Measurements from ENCODE around the gene DLL3.

DLL3 gene

DNA sequence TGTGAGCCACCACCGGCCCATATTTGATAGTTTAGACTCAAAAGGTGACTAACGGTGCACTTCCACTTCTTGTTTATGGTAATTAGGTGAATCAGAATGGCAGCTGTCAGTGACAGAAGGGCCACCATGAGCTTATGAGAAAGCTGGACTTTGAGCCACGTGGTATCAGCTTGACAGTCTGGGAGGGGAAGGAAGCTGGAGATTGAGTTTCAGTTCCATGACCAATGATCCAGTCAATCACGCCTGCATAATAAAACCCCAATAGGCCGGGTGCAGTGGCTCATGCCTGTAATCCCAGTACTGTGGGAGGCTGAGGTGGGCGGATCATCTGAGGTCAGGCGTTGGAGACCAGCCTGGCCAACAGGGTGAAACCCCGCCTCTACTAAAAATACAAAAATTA, 25.7 kb downstream of the DLL3 start:
- TF ChIP-seq, protein P1, sequence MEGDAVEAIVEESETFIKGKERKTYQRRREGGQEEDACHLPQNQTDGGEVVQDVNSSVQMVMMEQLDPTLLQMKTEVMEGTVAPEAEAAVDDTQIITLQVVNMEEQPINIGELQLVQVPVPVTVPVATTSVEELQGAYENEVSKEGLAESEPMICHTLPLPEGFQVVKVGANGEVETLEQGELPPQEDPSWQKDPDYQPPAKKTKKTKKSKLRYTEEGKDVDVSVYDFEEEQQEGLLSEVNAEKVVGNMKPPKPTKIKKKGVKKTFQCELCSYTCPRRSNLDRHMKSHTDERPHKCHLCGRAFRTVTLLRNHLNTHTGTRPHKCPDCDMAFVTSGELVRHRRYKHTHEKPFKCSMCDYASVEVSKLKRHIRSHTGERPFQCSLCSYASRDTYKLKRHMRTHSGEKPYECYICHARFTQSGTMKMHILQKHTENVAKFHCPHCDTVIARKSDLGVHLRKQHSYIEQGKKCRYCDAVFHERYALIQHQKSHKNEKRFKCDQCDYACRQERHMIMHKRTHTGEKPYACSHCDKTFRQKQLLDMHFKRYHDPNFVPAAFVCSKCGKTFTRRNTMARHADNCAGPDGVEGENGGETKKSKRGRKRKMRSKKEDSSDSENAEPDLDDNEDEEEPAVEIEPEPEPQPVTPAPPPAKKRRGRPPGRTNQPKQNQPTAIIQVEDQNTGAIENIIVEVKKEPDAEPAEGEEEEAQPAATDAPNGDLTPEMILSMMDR (IDR thresholded peaks at IDR 0.05; ENCODE audit: low read depth, low read length, missing control alignments), result no peak
- no peak overlapping the region for H3K4me3 ChIP-seq (replicated peaks; ENCODE audit: low read depth, low read length)
- DNase-seq (ENCODE audit: extremely low read depth, low read depth), result no peak

- TF ChIP-seq, protein P1 (IDR thresholded peaks at IDR 0.05; ENCODE audit: low read depth, low read length, missing control alignments), result no peak
- H3K4me3 ChIP-seq (replicated peaks; ENCODE audit: low read depth, low read length), result no peak overlapping the region
- DNase-seq (ENCODE audit: extremely low read depth, low read depth), result no peak
Measured at GRCh38 chr19:39525205-39525604, 26.5 kb downstream of the DLL3 start.

- H3K4me3 ChIP-seq (replicated peaks; ENCODE audit: low read depth, low read length), result peak overlapping the region; percentile 97
- DNase-seq (ENCODE audit: extremely low read depth, low read depth), result no peak
- TF ChIP-seq, protein P1 (IDR thresholded peaks at IDR 0.05; ENCODE audit: low read depth, low read length, missing control alignments), result no peak
Measured at GRCh38 chr19:39531834-39532232, 33.1 kb downstream of the DLL3 start.

DNA sequence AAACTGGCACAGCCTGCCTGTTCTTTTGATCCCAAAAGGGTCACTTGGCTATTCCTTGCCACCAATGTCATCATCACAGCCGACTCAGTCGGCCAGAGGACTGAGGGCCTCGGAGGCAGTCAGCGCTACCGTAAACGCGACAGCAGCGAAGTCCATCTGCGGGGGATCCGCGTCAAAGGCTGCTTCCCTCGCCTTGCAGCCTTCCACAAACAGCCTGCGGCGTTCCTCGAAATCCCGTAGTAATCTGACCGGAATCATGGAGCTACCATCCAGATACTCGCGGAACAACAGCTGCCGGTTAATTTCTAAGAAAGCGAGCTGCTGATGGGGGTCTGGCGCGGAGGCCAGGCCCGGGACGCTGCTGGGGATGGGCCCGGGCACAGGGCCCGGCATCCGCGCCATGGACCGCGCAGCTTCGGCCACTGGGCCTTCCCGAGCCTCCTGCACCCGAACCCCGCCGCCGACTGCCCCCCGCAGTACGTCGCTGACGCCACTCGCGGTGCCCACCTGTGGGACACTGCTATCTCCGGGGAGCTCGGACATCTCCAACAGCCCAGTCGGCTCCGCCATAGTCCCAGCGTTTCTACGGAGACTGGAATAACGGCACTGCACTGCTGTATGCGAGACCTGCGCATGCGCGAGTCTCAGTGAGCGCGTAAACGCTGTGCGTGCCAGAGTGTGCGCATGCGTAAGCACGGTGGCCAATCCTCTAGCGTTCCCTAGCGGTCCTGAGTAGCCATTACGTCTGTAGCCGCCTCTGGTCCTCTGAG, 33.7 kb downstream of the DLL3 start, which contains the start of gene EID2B:
TSS of gene EID2B (minus strand) at position 620 of the 770 bp plus-strand sequence. CDS start at position 570, 50 bp downstream.
- TF ChIP-seq, protein P1 (IDR thresholded peaks at IDR 0.05; ENCODE audit: low read depth, low read length, missing control alignments), result peak; percentile 98
- DNase-seq (ENCODE audit: extremely low read depth, low read depth), result peak; percentile 97
- peak within 1 kb of the TSS; percentile 97 for H3K4me3 ChIP-seq (replicated peaks; ENCODE audit: low read depth, low read length)

GRCh38 chr19:39533003-39533512, 34.3 kb downstream of the DLL3 start:
- DNase-seq (ENCODE audit: extremely low read depth, low read depth), result no peak
- H3K4me3 ChIP-seq (replicated peaks; ENCODE audit: low read depth, low read length), result peak overlapping the region; percentile 97

GRCh38 chr19:39533791-39534190, 35.0 kb downstream of the DLL3 start:
- H3K4me3 ChIP-seq (replicated peaks; ENCODE audit: low read depth, low read length), result no peak overlapping the region
- no peak for DNase-seq (ENCODE audit: extremely low read depth, low read depth)
- TF ChIP-seq, protein P1 (IDR thresholded peaks at IDR 0.05; ENCODE audit: low read depth, low read length, missing control alignments), result no peak

More at GRCh38 chr19:39533003-39533512, 34.3 kb downstream of the DLL3 start:
- TF ChIP-seq, protein P1 (IDR thresholded peaks at IDR 0.05; ENCODE audit: low read depth, low read length, missing control alignments), result no peak

Measured in HFF-Myc (cell line).